ENCODE results near the gene NDRG3.
"Not testable (repeated sequence)": the region's sequence is repeated elsewhere in the genome, so short reads cannot be mapped to it uniquely, and the experiment has no call there.

Gene NDRG3

GRCh38 chr20:36644032-36644705 is 101.7 kb downstream of the NDRG3 start:
- DNase-seq (ENCODE audit: low read depth): peak; percentile 40

- DNase-seq (ENCODE audit: low read depth): no peak
Measured at GRCh38 chr20:36642136-36642535, 103.8 kb downstream of the NDRG3 start.

DNA sequence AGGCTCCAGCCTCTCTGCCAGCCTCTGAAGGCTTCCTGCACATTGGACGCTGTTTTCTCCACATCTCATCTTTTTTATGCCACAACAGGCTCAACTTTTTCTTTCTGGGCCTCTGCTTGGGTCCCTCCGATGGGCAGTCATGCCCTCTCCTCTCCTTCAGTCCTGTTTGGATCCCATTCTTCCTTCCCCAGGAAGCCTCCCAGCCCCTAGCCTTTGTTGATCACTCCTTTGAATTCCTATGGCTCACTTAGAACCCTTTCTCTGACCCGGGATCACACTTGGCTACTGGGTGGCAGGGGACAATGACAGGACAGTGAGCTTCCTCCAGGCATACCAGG is 104.4 kb downstream of the NDRG3 start:
- DNase-seq (ENCODE audit: low read depth): no peak

GRCh38 chr20:36638876-36639400 is 107.0 kb downstream of the NDRG3 start:
- not testable (repeated sequence) for DNase-seq (ENCODE audit: low read depth)

GRCh38 chr20:36634342-36634741 is 111.5 kb downstream of the NDRG3 start:
- no peak for DNase-seq (ENCODE audit: low read depth)

GRCh38 chr20:36633285-36633772 is 112.6 kb downstream of the NDRG3 start:
- no peak for DNase-seq (ENCODE audit: low read depth)

DNA sequence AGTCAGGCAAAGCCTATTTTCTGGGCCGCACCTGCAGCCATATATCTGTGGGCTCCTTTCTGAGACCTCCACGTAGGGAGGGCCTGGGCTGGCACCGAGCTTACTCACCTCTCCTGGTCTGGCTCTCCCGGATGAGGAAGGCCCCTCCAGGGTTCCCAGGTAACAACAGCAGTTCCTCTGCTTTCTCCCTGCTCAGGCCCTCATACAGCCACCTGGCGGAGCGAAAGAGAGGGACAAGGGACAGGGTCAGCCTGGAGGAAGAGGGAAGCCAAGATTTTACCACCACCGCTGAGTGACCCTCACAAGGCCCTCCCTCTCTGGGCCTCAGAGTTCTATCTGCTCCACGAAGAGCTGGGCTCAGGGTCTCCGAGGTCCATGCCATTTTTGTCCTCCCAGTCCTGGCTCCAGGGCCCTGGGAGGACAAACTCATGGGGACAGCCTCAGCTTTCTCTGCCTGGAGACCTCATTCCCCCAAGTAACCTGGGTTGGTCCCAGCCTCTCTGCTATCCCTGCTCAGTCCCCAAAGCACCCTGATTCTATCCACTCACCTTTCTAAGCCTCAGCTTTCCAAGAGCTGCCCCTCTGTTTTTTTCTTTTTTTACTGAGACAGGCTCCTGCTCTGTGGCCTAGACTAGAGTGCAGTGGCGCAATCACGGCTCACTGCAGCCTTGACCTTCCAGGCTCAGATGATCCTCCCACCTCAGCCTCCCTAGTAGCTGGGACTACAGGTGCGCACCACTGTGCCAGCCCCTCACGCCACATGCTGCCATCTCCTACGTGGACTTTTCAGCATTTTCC is 113.2 kb downstream of the NDRG3 start:
- DNase-seq (ENCODE audit: low read depth): no peak

DNA sequence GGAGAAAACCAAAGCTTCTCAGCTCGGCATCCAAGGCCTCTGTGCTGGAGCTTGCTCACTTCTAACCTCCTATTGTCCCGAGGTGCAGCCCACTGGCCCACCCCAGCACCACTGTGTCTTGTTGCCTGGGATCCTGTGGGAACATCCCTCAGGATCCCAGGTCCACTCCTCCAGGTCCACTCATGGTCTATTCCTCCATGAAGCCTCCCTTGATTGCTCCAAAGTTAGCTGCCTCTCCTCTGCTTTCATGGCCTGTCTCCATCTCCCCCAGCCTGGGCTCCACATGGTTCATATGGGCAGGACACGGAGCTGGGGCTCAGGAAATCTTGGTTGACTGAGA is 113.8 kb downstream of the NDRG3 start:
- no peak for DNase-seq (ENCODE audit: low read depth)

DNA sequence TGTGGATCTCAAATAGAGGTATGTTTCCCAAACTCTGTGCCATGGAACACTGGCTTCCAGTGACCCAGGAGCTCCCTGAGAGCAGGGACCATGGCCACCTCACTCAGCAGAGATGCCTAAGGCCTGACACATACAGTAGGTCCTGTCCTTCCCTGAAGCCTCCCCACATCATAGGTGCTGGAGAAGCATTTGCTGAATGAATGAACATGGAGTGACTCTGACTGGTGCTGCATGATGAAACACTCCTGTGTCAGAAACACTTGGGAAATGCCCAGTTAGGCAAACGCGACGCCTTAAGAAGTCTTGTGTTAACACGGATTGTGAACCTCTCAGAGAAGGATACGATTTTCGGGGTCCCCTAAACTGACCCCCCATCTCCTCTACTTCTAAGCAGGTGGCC is 114.2 kb downstream of the NDRG3 start:
- no peak for DNase-seq (ENCODE audit: low read depth)

- DNase-seq (ENCODE audit: low read depth): peak; percentile 29
Measured at GRCh38 chr20:36629719-36630681, 115.9 kb downstream of the NDRG3 start.

- DNase-seq (ENCODE audit: low read depth): no peak
Measured at GRCh38 chr20:36628076-36628475, 117.8 kb downstream of the NDRG3 start.

- no peak for DNase-seq (ENCODE audit: low read depth)
Measured at GRCh38 chr20:36624944-36625324, 121.0 kb downstream of the NDRG3 start.

DNA sequence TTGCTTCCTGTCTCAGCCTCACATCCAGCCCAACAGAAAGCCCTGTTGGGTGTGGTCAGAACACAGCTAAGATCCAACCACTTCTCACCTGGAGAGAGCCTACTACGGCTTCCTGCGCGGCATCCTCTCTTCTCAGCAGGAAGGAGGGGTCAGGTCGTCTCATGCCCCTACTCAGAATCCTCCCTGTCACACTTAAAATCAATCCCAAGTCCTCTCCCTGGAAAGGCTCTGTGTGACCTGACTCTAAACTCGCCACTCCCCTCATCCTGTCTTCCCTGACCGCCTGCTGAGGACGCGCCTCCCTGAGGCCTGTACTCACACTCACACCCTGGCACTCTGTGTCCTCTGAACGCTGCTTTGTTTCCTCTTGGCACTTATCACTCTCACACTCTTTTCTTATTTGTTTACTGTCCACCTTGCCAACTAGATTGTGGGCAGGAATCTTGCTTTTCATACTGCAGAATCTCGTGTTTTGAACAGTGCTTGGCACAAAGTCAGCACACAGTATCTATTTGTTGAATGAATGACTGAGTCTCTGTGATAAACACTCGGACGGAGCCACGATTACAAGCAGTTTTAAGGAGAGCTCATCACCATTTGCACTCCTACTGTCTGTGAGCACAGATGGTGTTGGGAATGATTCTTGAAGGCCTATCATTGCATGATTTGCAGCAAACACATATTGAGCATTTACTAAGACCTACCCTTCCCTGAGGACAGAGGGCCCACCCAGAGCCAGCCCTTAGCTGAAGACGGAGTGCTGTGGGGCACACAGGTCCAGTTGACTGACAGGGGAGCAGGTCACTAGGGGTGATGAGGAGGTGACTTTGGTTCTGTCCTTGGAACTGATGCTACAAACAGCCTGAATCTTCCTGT is 121.6 kb downstream of the NDRG3 start:
- no peak for DNase-seq (ENCODE audit: low read depth)

GRCh38 chr20:36623444-36623843 is 122.4 kb downstream of the NDRG3 start:
- DNase-seq (ENCODE audit: low read depth): no peak

GRCh38 chr20:36620917-36621316 is 125.0 kb downstream of the NDRG3 start:
- no peak for DNase-seq (ENCODE audit: low read depth)

DNA sequence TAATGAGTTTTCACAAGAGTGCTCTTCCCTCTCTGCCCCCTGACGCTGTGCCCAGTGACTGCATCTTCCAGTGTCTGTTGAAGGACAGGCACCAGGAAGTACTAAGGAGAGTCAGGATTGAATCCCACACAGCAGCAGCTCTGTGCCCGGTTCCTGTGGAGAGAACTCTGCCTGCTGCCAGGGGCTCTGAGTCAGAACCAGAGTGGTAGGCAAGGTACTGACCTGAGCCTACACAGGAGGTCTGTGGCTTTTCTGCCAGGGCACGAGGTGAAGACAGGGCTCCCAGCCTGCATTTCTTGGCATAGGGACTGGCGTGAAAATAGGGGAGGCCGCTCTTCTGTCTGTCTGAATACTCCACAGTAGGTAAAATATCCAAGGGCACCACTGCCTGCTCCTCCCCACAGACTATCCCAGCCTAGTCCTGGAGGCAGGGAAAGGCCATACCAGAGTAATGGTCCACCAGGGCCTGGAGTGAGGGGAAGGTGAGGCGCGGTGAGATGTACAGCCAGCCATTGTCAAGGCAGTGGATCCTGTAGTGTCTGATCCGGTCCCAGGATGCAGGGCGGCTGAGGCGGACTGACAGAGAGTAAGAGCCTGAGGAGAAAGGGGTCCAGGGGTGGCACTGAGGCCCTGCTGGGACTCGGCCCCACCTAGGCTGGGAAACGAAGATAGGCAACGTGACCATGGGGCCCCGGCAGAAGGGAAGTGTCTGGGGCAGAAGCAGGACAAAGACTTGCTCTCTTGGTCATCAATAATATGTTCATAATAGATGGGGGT is 130.9 kb downstream of the NDRG3 start:
- no peak for DNase-seq (ENCODE audit: low read depth)

DNA sequence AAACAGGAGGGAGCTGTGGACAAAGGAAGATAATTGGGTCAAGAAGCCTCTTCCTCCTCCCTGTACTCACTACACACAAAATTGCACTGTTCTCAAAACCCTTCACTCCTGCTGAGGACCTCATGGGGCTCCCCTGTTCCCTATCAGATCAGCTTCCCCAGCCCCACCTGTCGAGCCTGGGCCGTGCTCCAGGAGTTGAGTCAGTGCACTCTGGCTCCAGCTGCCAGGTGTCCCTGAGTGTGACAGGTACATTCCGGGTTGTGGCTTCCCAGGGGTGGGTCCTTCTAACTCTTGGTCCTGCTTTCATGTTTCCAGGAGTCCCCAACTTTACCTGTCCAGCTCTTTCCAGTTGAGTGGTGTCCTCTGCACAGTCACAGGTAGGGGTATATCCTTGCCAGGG is 131.9 kb downstream of the NDRG3 start:
- no peak for DNase-seq (ENCODE audit: low read depth)

DNA sequence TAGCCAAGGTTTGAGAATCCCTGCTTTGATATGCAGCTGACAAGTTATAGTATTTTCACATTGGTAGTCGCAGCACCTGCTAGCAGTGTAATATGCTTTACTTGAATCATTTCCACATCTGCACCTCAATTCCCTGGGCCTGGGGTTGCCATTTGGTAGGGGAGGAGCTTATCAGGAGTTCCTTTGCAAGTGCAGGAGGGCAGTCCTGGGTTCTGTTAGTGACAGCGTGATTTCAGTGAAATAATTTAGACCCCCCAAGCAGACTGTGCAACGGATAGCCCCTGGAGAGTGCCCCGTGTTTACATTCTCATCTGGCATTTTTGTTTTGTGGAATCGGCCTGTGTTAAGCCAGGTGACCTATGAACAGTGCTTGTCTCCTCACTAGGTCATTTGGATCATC is 134.3 kb downstream of the NDRG3 start:
- DNase-seq (ENCODE audit: low read depth): no peak

DNA sequence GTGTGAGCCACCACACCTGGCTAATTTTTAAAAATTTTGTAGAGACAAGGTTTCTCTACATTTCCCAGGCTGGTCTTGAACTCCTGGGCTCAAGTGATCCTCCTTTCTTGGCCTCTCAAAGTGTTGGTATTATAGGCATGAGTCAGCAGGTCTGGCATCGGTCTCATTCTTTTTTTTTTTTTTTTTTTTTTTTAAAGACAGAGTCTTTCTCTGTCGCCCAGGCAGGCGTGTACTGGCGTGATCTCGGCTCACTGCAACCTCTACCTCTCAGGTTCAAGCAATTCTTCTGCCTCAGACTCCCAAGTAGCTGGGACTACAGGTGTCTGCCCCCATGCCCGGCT is 137.5 kb downstream of the NDRG3 start:
- DNase-seq (ENCODE audit: low read depth): not testable (repeated sequence)

GRCh38 chr20:36607586-36608387 is 138.1 kb downstream of the NDRG3 start:
- no peak for DNase-seq (ENCODE audit: low read depth)

Data from activated T-helper 1 cell treated with Interleukin-2 at 50 U/mL for 16 hours (primary cell).